H1 (cell line): ENCODE data around the gene LRRC4. TPM values are rescaled to one million over a fixed set of nuclear protein-coding genes. Genes with fewer than 3 reads are reported as not detected.

Experiments
- CTCF ChIA-PET: fragments of 300-600 bp; sonication (Branson Sonifier 250); formaldehyde crosslinking; loops from one replicate; lab custom pipeline; 2021; ENCODE audit not compliant: partially characterized antibody; lab: Charles Lee
- POLR2A ChIA-PET: fragments of 300-600 bp; sonication (Branson Sonifier 250); formaldehyde crosslinking; loops from one replicate; lab custom pipeline; 2021; ENCODE audit warnings: inconsistent platforms; ENCODE audit not compliant: partially characterized antibody; lab: Charles Lee
- DNase-seq, 2 experiments: peaks; one replicate each; pipeline versions ENCODE4 v3.0.0 to v3.0.0-alpha.2; 2010 to 2022; ENCODE audit warnings: low spot score in 2 of 2, low read depth in 1 of 2, mixed read lengths in 1 of 2
- FAIRE-seq: peaks from 2 replicates; lab custom pipeline; 2011; peaks lifted over from hg19 to GRCh38; lab: Jason Lieb, UNC
- H2AFZ ChIP-seq: 2 replicates; pipeline ENCODE4 v1.8.1; 2012; ENCODE audit warnings: low read length, inconsistent platforms
- H2AK5ac ChIP-seq: 2 replicates; pipeline ENCODE4 v1.6.1; 2013; ENCODE audit warnings: low read depth, low read length
- H2BK120ac ChIP-seq: replicated peaks from 2 replicates; pipeline ENCODE3; 2013; ENCODE audit warnings: low read depth, low read length, inconsistent platforms
- H2BK12ac ChIP-seq: 2 replicates; pipeline ENCODE4 v1.6.1; 2013; ENCODE audit warnings: low read depth, low read length
- H2BK15ac ChIP-seq: 2 replicates; pipeline ENCODE4 v1.6.1; 2013; ENCODE audit warnings: low read length
- H2BK20ac ChIP-seq: 2 replicates; pipeline ENCODE4 v1.6.1; 2013; ENCODE audit warnings: low read length
- H2BK5ac ChIP-seq: 2 replicates; pipeline ENCODE4 v1.6.1; 2013; ENCODE audit warnings: low read depth, low read length
- H3K14ac ChIP-seq: 2 replicates; pipeline ENCODE4 v1.6.1; 2013; ENCODE audit warnings: inconsistent platforms; ENCODE audit not compliant: insufficient read length
- H3K18ac ChIP-seq: 2 replicates; pipeline ENCODE4 v1.6.1; 2013; ENCODE audit warnings: low read length; ENCODE audit errors: extremely low read depth
- H3K23ac ChIP-seq: 2 replicates; pipeline ENCODE4 v1.6.1; 2013; ENCODE audit warnings: inconsistent platforms; ENCODE audit not compliant: insufficient read length
- H3K23me2 ChIP-seq: 2 replicates; pipeline ENCODE4 v1.6.1; 2013; ENCODE audit warnings: low read depth, low read length
- H3K27ac ChIP-seq: 2 replicates; pipeline ENCODE4 v1.6.1; 2011; ENCODE audit warnings: low read depth, low read length, inconsistent platforms
- H3K27me3 ChIP-seq, 4 experiments: replicated peaks in 1 of 4; 1 replicate in 1 of 4; 2 replicates in 3 of 4; pipeline versions ENCODE4 v1.6.1 to v1.8.1; 2011 to 2013; ENCODE audit warnings: low read length in 3 of 4, mild to moderate bottlenecking in 3 of 4, inconsistent platforms in 2 of 4, mixed read lengths in 2 of 4, moderate library complexity in 1 of 4; ENCODE audit not compliant: control insufficient read depth in 3 of 4, insufficient read depth in 3 of 4; ENCODE audit errors: extremely low read depth in 1 of 4
- H3K36me3 ChIP-seq, 4 experiments: 2 replicates each; pipeline versions ENCODE4 v1.6.1 to v1.8.1; 2011 to 2013; ENCODE audit warnings: mild to moderate bottlenecking in 4 of 4, low read length in 3 of 4, moderate library complexity in 2 of 4, control low read depth in 1 of 4, inconsistent platforms in 1 of 4; ENCODE audit not compliant: insufficient read depth in 4 of 4, control insufficient read depth in 2 of 4
- H3K4ac ChIP-seq: replicated peaks from 2 replicates; pipeline ENCODE3; 2013; ENCODE audit warnings: low read length, low read depth, mixed read lengths, inconsistent platforms; ENCODE audit not compliant: insufficient read length
- H3K4me1 ChIP-seq, 4 experiments: replicated peaks in 1 of 4; 1 replicate in 1 of 4; 2 replicates in 3 of 4; pipeline versions ENCODE4 v1.6.1 to v1.8.1; 2011 to 2013; ENCODE audit warnings: low read length in 3 of 4, inconsistent platforms in 2 of 4, mixed read lengths in 1 of 4; ENCODE audit not compliant: insufficient read depth in 4 of 4, control insufficient read depth in 3 of 4
- H3K4me2 ChIP-seq, 2 experiments: 2 replicates each; pipeline versions ENCODE4 v1.6.1 to v1.8.1; 2011 to 2013; ENCODE audit warnings: low read depth in 2 of 2, low read length in 2 of 2, control low read depth in 1 of 2, inconsistent platforms in 1 of 2, mild to moderate bottlenecking in 1 of 2; ENCODE audit not compliant: insufficient read depth in 1 of 2
- H3K4me3 ChIP-seq, 4 experiments: fragments of 200-600, 300-600 bp in 1 of 4; sonication (generic), shearing (Covaris generic), sonication (Bioruptor Twin) in 1 of 4; 2 replicates each; pipeline versions ENCODE4 v1.5.1 to v1.8.1; 2011 to 2016; ENCODE audit warnings: low read length in 4 of 4, low read depth in 3 of 4, control low read depth in 2 of 4, inconsistent platforms in 2 of 4, mild to moderate bottlenecking in 2 of 4, mixed read lengths in 1 of 4, moderate library complexity in 1 of 4; ENCODE audit not compliant: insufficient read depth in 2 of 4; ENCODE audit errors: extremely low read depth in 1 of 4
- H3K56ac ChIP-seq: replicated peaks from 2 replicates; pipeline ENCODE3; 2013; ENCODE audit warnings: low read depth, mild to moderate bottlenecking, mixed read lengths, low read length, inconsistent platforms; ENCODE audit not compliant: insufficient read length
- H3K79me1 ChIP-seq: 2 replicates; pipeline ENCODE4 v1.6.1; 2013; ENCODE audit warnings: low read depth, low read length, control low read depth
- H3K79me2 ChIP-seq, 2 experiments: 2 replicates each; pipeline versions ENCODE4 v1.6.1 to v1.8.1; 2012 to 2013; ENCODE audit warnings: low read length in 2 of 2, mild to moderate bottlenecking in 2 of 2, inconsistent platforms in 1 of 2; ENCODE audit not compliant: insufficient read depth in 2 of 2, control insufficient read depth in 1 of 2
- H3K9ac ChIP-seq, 4 experiments: replicated peaks in 1 of 4; 1 replicate in 1 of 4; 2 replicates in 3 of 4; pipeline versions ENCODE4 v1.6.1 to v1.8.1; 2011 to 2013; ENCODE audit warnings: low read depth in 3 of 4, low read length in 3 of 4, control low read depth in 2 of 4, mild to moderate bottlenecking in 2 of 4, moderate library complexity in 2 of 4, inconsistent platforms in 1 of 4; ENCODE audit errors: extremely low read depth in 1 of 4
- H3K9me3 ChIP-seq, 2 experiments: 2 replicates each; pipeline versions ENCODE4 v1.6.1 to v1.8.1; 2012 to 2013; ENCODE audit warnings: mild to moderate bottlenecking in 2 of 2, moderate library complexity in 2 of 2, control low read depth in 1 of 2, inconsistent platforms in 1 of 2, low read depth in 1 of 2, low read length in 1 of 2, mixed read lengths in 1 of 2; ENCODE audit not compliant: insufficient read depth in 2 of 2
- H4K20me1 ChIP-seq, 2 experiments: replicated peaks in 1 of 2; 2 replicates each; pipeline versions ENCODE3 to v1.8.1; 2011 to 2013; ENCODE audit warnings: inconsistent platforms in 2 of 2, low read length in 2 of 2, mild to moderate bottlenecking in 1 of 2; ENCODE audit not compliant: insufficient read depth in 2 of 2, control insufficient read depth in 1 of 2
- H4K5ac ChIP-seq: 2 replicates; pipeline ENCODE4 v1.6.1; 2013; ENCODE audit warnings: low read length, low read depth, mixed read lengths, inconsistent platforms; ENCODE audit not compliant: insufficient read length
- H4K8ac ChIP-seq: 2 replicates; pipeline ENCODE4 v1.8.0; 2013; ENCODE audit warnings: mild to moderate bottlenecking, moderate library complexity, low read length, inconsistent platforms; ENCODE audit not compliant: insufficient read depth; ENCODE audit errors: extremely low read depth
- H4K91ac ChIP-seq: replicated peaks from 2 replicates; pipeline ENCODE3; 2013; ENCODE audit warnings: low read length, mixed read lengths, inconsistent platforms; ENCODE audit not compliant: insufficient read length
- RFX5 ChIP-seq: IDR thresholded peaks from 2 replicates; pipeline ENCODE4 v1.6.1; 2011; ENCODE audit warnings: low read depth, low read length, improper control_type of control experiment, borderline replicate concordance
- WGBS, 2 experiments: shearing (Covaris generic) in 1 of 2; methylation state at CpG; one replicate each; pipeline versions ENCODE4 v1.1.6 to v1.1.7; 2013 to 2015; ENCODE audit warnings: low lambda C conversion rate in 2 of 2, mixed read lengths in 2 of 2, inconsistent platforms in 1 of 2, low coverage in 1 of 2, missing lambda C conversion rate in 1 of 2; ENCODE audit not compliant: insufficient replicate concordance in 2 of 2, insufficient coverage in 1 of 2, insufficient read length in 1 of 2; ENCODE audit errors: extremely low coverage in 1 of 2, missing lambda C conversion rate in 1 of 2; 5-methylcytosine and 5-hydroxymethylcytosine counted together
- polyA plus RNA-seq, 7 experiments: library from polyadenylated mRNA; depleted of rRNA in 3 of 7; stranded (reverse) in 5 of 7; unstranded in 2 of 7; fragments of >200 nt in 5 of 7; fragments of 200-250 nt in 2 of 7; gene quantifications; 1 replicate in 5 of 7; 2 replicates in 1 of 7; 4 replicates in 1 of 7; pipeline versions ENCODE4 v1.2.1 to v1.2.3, GENCODE V29; 2011 to 2013; ENCODE audit warnings: missing spikeins in 2 of 7, mixed read lengths in 2 of 7
- total RNA-seq: library from RNA; stranded (reverse); fragmentation: NEBNext Ultra II Directional; extraction: Animal tissue kit (Norgen Biotek cat#: 25700); gene quantifications from 2 replicates; pipeline ENCODE4 v1.2.1, GENCODE V29; 2021

LRRC4 gene
- total and polyA plus RNA-seq, 2 of the 8 experiments (the other 6 are each of a cell fraction or from before 2014, with no cell fraction given) = 13.4 to 16.4 TPM

DNA sequence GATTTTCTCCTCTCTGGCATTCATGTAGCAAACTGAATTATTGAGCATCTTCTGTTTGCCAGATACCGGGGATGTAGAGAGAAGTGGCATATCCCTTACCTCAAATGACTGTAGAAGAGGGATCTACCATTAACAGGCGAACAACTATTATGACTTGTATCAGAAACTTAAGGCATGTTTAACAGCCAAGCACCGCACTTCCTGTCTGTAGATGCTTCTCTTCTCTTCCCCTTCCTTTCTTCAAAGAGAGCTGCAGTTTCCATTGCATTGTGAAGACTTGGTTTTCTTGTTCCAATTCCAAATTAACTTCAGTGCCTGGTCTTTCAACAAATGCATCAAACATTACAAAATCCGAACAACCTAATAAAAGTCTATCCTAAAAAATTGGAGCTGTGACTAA, 49.3 kb downstream of the LRRC4 start:
- H3K27ac ChIP-seq = no peak overlapping the region
- H2BK12ac ChIP-seq = no peak overlapping the region
- DNase-seq (no peak), FAIRE-seq (no peak)
- 85% methylated on average over 3 of the region's 4 CpGs; no CpG with 5 or more reads in 1 of the 2 experiments for WGBS, 2 experiments
- H3K23ac ChIP-seq = no peak overlapping the region
- no peaks in the 10 kb centered on the region for H3K27me3 ChIP-seq
- no peaks in the 10 kb centered on the region for H3K9me3 ChIP-seq
- no peak overlapping the region for H2BK120ac ChIP-seq
- H3K4me2 ChIP-seq = no peak overlapping the region
- H3K79me1 ChIP-seq = no peaks in the 10 kb centered on the region; the same call in none of the 2 replicates
- no peak overlapping the region for H3K9ac ChIP-seq
- H3K18ac ChIP-seq = no peak overlapping the region
- POLR2A ChIA-PET = interaction anchor here (1.6 kb wide), 1 partner anchor 8 kb away, joined by 4 read pairs; no protein-coding TSS in a partner anchor
- H4K20me1 ChIP-seq = no peaks in the 10 kb centered on the region
- no peak overlapping the region for H3K56ac ChIP-seq
- H3K4ac ChIP-seq = no peak overlapping the region
- no peak overlapping the region for H2BK20ac ChIP-seq
- H3K79me2 ChIP-seq = peaks cover 0 to 4% of the 10 kb centered on the region in 2 experiments; a peak in 1 of 4 replicates
- TF ChIP-seq RFX5 = no peak
- no peak overlapping the region for H2BK5ac ChIP-seq
- H4K8ac ChIP-seq = no peak overlapping the region
- CTCF ChIA-PET = interaction anchor here (0.6 to 4.5 kb wide), 6 partner anchors 13 to 368 kb away, joined by 3 to 26 read pairs (median 3); no protein-coding TSS in a partner anchor
- H3K14ac ChIP-seq = no peak overlapping the region
- H3K4me3 ChIP-seq = no peak overlapping the region
- no peak overlapping the region for H2AFZ ChIP-seq
- peaks cover 2% of the 10 kb centered on the region; the same call in 1 of the 2 replicates for H3K23me2 ChIP-seq
- peaks cover 8 to 13% (median 11%) of the 10 kb centered on the region in 4 experiments; a peak in 4 of 7 replicates for H3K4me1 ChIP-seq
- H2AK5ac ChIP-seq = no peak overlapping the region
- no peak overlapping the region for H4K5ac ChIP-seq
- H3K36me3 ChIP-seq = peaks cover 0 to 11% (median 0%) of the 10 kb centered on the region in 4 experiments; a peak in 1 of 8 replicates
- H2BK15ac ChIP-seq = no peak overlapping the region
- H4K91ac ChIP-seq = no peak overlapping the region
